ENCODE measurements around the gene ENOX1.

GRCh38 chr13:43251961-43252360 lies 534.8 kb downstream of the ENOX1 start:
- no peak for TF ChIP-seq EZH2 (IDR thresholded peaks at IDR 0.05)
- no peak for TF ChIP-seq POLR2AphosphoS5 (IDR thresholded peaks at IDR 0.05; ENCODE audit: borderline replicate concordance, low read depth, low read length)

Measured in SK-N-MC (cell line).